LNCAP (cell line): Measurements from ENCODE around the gene BPIFA1.

Experiments
- CTCF ChIP-seq: fragments of 450-650 bp; IDR thresholded peaks from 2 replicates; pipeline ENCODE4 v1.5.1; 2017; ENCODE audit warnings: mild to moderate bottlenecking

The BPIFA1 gene

DNA sequence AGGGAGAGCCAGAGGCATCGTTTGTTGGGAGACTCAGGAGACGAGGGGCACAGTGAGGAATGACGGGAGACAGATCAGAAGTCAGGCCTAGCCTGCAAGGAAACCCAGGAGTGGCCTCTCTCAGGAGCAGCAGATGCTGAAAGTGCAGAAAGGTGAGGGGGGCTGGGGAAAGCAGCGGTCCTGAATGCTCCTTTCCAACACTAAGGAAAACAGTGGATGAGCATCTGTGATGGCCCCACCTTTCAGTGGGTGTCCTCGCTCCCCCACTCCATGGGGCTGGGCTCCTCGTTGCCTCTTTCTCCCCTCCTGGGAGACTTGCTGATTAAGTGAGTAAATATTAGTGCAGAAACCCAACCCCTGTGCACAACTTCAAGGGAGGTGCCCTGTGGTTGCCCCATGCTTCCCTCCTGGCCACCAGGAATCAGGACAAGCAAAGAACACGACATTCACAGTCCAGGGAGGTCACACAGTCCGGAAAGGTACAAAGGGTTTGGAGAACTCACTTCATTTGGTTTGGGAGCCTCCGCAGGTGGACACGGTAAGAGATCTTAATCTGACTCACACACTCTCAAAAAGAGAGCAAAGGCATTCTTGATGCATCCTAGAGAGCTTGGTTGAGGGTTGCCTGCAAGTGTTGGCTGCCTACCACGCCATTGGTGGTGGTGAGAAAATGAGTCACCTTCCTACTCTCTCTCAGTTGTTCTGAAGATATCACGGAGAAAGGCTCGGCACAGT lies 37.5 kb downstream of the BPIFA1 start:
- no peak for TF ChIP-seq CTCF

- TF ChIP-seq CTCF: no peak
These were observed 39.4 kb downstream of the BPIFA1 start for GRCh38 chr20:33275215-33275614.

DNA sequence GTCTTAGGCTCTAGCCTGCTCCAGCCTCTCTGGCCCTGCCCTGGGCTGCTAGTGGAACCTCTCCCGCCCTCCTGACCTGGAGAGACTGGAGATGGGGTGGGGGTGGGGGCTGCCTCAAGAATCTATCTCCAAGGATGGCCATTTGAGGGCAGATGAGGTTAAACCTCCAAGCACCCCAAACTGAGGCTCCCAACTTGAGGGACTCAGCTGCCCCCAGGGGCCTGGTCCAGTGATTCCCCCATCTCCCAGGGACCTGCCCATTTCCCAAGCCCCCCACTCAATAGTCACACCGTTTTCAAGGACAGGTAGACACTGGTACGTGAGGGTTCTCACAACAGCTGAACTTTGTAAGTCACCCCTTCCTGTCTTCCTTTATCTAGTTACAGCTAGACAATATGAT lies 40.1 kb downstream of the BPIFA1 start:
- TF ChIP-seq CTCF: no peak

DNA sequence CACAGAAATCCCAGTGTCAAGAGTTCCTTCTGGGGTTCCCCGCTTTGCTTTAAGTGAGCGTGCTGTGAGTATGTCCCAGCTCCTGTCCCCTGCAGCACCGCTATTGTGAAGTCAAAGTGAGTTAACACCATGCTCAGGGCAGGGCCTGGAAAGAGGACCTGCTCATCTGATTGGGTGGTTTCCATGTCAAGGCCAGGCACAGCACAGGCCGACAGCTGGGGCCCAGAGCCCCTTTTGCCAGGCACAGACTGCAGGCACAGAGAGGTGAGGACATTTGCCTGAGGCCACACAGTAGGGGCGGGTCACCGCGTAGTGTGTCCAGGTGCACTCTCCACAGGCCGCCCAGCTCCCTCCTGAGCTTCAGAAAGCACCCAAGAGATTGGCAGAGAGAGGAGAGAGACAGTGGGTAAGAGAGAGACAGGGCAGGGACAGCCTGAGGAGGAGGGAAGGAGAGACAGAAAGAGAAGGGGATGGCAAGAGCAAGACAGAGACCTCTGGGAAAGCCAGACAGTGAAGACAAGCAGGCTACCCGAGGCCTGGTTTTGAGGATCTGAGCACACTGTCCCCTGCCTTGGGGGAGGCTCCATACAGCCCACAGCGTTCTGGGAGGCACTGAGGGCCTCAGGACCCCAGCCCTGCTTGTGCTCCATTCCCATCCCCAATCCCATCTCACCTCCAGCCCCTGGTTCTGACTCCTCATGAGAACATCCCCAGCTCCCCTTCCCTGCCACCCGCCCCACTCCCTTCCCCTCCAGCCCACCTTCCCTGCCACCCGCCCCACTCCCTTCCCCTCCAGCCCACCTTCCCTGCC lies 40.7 kb downstream of the BPIFA1 start:
- no peak for TF ChIP-seq CTCF

- TF ChIP-seq CTCF: no peak
These were observed 42.0 kb downstream of the BPIFA1 start for GRCh38 chr20:33277471-33278441.

- TF ChIP-seq CTCF: no peak
These were observed 42.9 kb downstream of the BPIFA1 start for GRCh38 chr20:33278700-33279099.

DNA sequence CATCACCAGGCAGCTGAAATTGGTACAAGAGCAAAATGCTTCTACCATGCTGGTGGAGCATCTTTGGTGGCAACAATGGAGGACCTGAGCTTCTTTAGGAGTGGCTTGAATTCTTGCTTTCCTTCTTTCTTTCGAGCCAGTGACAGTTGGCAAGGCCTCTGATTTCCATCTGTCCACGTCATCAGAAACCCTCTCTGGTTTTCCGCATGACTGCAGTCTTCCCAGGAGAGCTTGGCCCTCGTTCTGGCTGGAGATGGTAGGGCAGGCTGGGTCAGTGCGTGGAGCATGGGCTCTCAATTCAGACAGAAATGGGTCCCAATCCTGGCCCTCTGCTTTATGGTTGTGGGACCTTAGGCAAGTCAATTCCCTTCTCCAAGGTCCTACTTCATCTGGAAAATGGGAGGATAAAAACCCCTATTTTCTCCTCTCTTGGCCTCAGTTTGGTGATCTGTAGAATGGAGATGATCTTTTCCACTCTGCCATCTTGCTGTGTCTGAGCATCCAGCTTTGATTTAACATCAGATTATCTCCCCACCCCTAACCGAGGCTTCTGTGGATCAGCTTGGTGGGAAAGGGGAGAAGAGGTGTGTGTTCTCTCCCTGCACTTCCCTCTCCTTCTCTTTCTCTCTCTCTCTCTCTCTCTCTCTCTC lies 43.6 kb downstream of the BPIFA1 start:
- no peak for TF ChIP-seq CTCF
